Stimulated activated CD8-positive, alpha-beta memory T cell treated with anti-CD3 and anti-CD28 coated beads, Interleukin-12 subunit alpha, Interleukin-12 subunit beta, amount 100 ng/mL, for 1 hour (primary cell): Measurements from ENCODE around the gene PDE6A.

Experiments used
- DNase-seq: peaks from one replicate; pipeline ENCODE4 v3.0.0-alpha.2; 2020; ENCODE audit warnings: low read depth

Gene PDE6A

GRCh38 chr5:149930749-149931574 is 13.6 kb downstream of the PDE6A start:
- DNase-seq: no peak

GRCh38 chr5:149930043-149930748 is 14.4 kb downstream of the PDE6A start:
- no peak for DNase-seq

- DNase-seq: no peak
Observed at GRCh38 chr5:149924486-149924885, 20.1 kb downstream of the PDE6A start.

- no peak for DNase-seq
Observed at GRCh38 chr5:149922950-149923349, 21.6 kb downstream of the PDE6A start.

GRCh38 chr5:149921597-149921996 is 23.0 kb downstream of the PDE6A start:
- DNase-seq: no peak

GRCh38 chr5:149917073-149917676 is 27.4 kb downstream of the PDE6A start:
- DNase-seq: no peak

GRCh38 chr5:149916334-149917072 is 28.1 kb downstream of the PDE6A start:
- no peak for DNase-seq

- DNase-seq: no peak
Observed at GRCh38 chr5:149915392-149916260, 29.0 kb downstream of the PDE6A start.

GRCh38 chr5:149913436-149914419 is 30.9 kb downstream of the PDE6A start:
- DNase-seq: no peak

GRCh38 chr5:149912226-149912871 is 32.2 kb downstream of the PDE6A start:
- DNase-seq: no peak

- no peak for DNase-seq
Observed at GRCh38 chr5:149911031-149911430, 33.6 kb downstream of the PDE6A start.

- no peak for DNase-seq
Observed at GRCh38 chr5:149907828-149908227, 36.8 kb downstream of the PDE6A start.

GRCh38 chr5:149904977-149905376 is 39.6 kb downstream of the PDE6A start:
- DNase-seq: no peak

GRCh38 chr5:149904293-149904886 is 40.2 kb downstream of the PDE6A start:
- DNase-seq: no peak

GRCh38 chr5:149903404-149903803 is 41.2 kb downstream of the PDE6A start:
- no peak for DNase-seq

- DNase-seq: no peak
Observed at GRCh38 chr5:149902177-149902576, 42.4 kb downstream of the PDE6A start.

GRCh38 chr5:149901511-149901910 is 43.1 kb downstream of the PDE6A start:
- DNase-seq: no peak

GRCh38 chr5:149900390-149900789 is 44.2 kb downstream of the PDE6A start:
- no peak for DNase-seq

- DNase-seq: no peak
Observed at GRCh38 chr5:149898811-149899210, 45.8 kb downstream of the PDE6A start.
